ENCODE measurements around the gene CCIN. TPM values are rescaled to one million over a fixed set of nuclear protein-coding genes. Genes with fewer than 3 reads are reported as not detected.

The CCIN gene
- total RNA-seq, result under 1 TPM in 1 of 2 experiments, not detected in 1; 0.23 TPM

GRCh38 chr9:36169166-36169565 is at the start of gene CCIN:
Gene CCIN, plus strand, starts transcription at chr9:36169388. Its CDS starts 115 bp downstream, at chr9:36169503.

GRCh38 chr9:36136272-36136893 is 32.8 kb upstream of the CCIN start, which contains the start of gene GLIPR2:
Gene GLIPR2, plus strand, starts transcription at chr9:36136733. Its CDS starts 46 bp downstream, at chr9:36136779.

GRCh38 chr9:36190388-36191289 is 21.5 kb downstream of the CCIN start, which contains the start of gene CLTA:
Gene CLTA, plus strand, starts transcription at chr9:36190921. Its CDS starts 136 bp downstream, at chr9:36191057.

Other genes starting within 250 kb of the CCIN start
- gene OR2S2, start 211.2 kb upstream of the CCIN start, total RNA-seq, result not detected
- 1 to 10 TPM; 6.5 to 6.6 TPM for gene RECK, start 132.5 kb upstream of the CCIN start, total RNA-seq
- 10 to 100 TPM; 31.9 TPM for gene GLIPR2, start 32.7 kb upstream of the CCIN start, total RNA-seq
- 100 to 1,000 TPM; 139 to 141 TPM for gene CLTA, start 21.5 kb downstream of the CCIN start, total RNA-seq
- 10 to 100 TPM; 15.3 to 16.1 TPM for gene GNE, start 89.1 kb downstream of the CCIN start, total RNA-seq
- 10 to 100 TPM; 36.4 to 37.8 TPM for gene RNF38, start 230.9 kb downstream of the CCIN start, total RNA-seq